ENCODE data around the gene WAPL.

WAPL gene

DNA sequence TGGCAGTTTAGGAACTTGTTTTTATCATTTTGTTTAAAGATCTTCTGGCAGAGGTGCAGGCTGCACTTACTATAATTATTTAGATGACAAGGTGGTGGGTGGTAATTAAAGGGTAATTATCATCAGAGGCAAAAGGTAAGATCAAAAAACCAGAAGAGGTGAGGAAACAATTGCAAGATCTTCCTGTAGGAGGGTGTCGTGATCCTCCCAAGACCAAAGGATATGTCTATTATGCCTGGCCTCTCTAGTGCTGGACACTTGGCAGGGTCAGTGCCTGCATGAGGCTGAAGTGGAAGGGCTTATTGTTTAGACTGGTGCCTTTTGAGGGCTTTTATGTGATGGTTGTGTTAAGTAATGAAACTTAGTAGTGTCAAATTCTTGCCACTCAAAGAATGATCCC, 1.8 kb upstream of the WAPL start:
- DNase-seq (ENCODE audit: low spot score) = no peak

DNA sequence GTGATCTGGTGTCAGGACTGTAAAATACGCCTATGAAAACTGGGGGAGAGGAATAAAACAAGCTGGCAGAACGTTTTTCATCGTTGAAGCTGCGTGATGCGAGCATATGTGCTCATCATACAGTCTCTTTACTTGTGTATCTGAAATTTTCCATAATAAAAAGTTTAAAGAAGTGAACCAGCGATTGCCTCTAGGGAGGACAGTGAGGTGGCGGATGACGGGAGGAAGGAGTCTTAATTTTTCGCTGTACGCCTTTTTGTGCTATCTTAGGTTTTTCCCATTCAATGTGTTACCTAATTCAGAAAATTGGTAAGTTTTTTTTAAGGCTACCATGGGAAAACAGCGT, 891 bp upstream of the WAPL start:
- DNase-seq (ENCODE audit: low spot score) = no peak

GRCh38 chr10:86520871-86521677, 518 bp downstream of the WAPL start:
- DNase-seq (ENCODE audit: low spot score) = peak; percentile 75

GRCh38 chr10:86518781-86519180, 2.8 kb downstream of the WAPL start:
- DNase-seq (ENCODE audit: low spot score) = no peak

DNA sequence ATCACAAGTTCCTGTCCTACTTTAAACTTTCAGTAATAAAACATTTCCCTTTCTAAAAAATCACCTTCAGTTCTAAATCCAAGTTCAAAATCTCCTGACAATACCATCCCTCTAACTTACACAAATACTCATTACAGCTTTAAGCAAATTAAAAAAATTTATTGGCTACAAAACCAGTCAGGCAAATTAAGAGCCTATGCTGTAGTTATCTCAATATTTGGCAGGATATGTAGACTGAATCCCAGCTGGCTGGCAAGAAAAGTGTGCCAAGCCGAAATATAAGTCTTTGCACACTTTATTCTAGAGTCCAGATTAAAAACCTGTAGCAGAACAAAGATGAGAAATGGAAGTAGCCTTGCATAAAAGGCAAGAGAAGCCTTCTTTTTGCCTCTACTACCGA, 9.5 kb downstream of the WAPL start:
- no peak for DNase-seq (ENCODE audit: low spot score)

- no peak for DNase-seq (ENCODE audit: low spot score)
These were observed 10.3 kb downstream of the WAPL start for GRCh38 chr10:86511027-86511865.

GRCh38 chr10:86509145-86509544, 12.4 kb downstream of the WAPL start:
- DNase-seq (ENCODE audit: low spot score) = no peak

- no peak for DNase-seq (ENCODE audit: low spot score)
These were observed 13.4 kb downstream of the WAPL start for GRCh38 chr10:86508217-86508616.

GRCh38 chr10:86506499-86506898, 15.1 kb downstream of the WAPL start:
- no peak for DNase-seq (ENCODE audit: low spot score)

- DNase-seq (ENCODE audit: low spot score) = no peak
These were observed 15.5 kb downstream of the WAPL start for GRCh38 chr10:86506062-86506461.

GRCh38 chr10:86504510-86504909, 17.1 kb downstream of the WAPL start:
- DNase-seq (ENCODE audit: low spot score) = no peak

- DNase-seq (ENCODE audit: low spot score) = no peak
These were observed 20.7 kb downstream of the WAPL start for GRCh38 chr10:86500846-86501245.

- no peak for DNase-seq (ENCODE audit: low spot score)
These were observed 23.0 kb downstream of the WAPL start for GRCh38 chr10:86498598-86498997.

DNA sequence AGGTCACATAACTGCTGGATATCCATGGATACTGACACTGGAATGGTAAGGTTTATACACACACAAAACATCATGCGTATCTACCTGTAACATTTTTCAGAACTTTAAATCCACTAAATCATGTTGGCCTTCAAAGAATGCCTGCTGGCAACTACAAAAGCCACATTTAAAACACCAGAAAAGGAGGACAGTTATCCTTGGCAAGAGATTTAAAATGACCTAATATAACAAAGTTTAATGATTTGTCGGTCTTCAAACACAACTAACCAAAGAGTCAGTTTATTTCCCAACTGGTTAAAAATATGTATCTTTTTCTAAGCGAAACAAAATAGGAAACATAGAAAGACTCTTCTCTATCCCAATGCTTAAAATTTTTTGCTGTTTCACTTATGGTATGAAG, 24.0 kb downstream of the WAPL start:
- DNase-seq (ENCODE audit: low spot score) = no peak

GRCh38 chr10:86489960-86490612, 31.5 kb downstream of the WAPL start:
- no peak for DNase-seq (ENCODE audit: low spot score)

DNA sequence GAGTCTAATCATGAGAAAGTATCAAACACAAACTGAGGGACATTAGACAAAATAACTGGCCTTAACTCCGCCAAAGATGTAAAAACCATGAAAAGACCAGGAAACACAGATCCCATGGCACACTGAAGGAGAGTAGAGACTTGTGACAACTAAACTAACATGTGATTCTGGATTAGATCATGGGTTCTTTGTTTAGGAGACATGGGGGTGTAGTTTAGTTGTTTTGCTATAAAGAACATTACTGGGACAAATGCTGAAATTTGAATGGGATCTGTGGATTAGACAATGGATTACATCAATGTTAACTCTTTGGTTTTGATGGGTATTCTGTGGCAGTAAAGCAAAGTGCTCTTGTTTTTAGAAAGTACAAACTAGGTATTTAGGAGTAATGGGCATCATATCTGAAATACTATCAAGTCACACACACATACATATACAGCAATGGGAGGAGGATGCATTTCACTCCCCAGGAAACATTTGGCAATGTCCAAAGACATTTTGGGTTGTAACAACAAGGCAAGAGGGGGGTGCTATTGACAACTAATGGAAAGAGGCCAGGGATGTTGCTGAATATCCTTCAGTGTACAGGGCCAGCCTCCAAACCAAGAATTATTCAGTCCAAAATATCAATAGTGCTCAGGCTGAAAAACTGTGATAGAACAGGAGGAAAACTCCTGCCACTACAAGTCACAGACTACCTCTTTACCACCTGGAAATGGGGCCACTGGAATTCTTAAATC, 32.4 kb downstream of the WAPL start:
- no peak for DNase-seq (ENCODE audit: low spot score)

DNA sequence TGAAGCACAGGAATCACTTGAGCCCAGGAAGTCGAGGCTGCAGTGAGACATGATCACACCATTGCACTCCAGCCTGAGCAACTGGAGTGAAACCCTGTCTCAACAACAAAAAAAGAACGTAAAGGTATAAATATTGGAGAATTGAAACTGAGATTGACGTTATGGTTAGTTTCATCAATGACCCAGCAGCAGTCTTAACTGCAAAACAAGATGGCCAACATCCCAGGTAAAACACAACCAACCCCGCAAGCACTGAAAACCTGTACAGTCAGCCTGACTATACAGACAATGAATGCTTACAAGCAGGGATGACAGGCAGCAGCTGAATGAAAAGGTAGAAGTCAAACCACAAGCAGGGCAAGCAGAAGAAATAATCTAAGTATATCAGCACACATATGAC, 34.7 kb downstream of the WAPL start:
- DNase-seq (ENCODE audit: low spot score) = no peak

GRCh38 chr10:86483664-86484063, 37.9 kb downstream of the WAPL start:
- DNase-seq (ENCODE audit: low spot score) = no peak

DNA sequence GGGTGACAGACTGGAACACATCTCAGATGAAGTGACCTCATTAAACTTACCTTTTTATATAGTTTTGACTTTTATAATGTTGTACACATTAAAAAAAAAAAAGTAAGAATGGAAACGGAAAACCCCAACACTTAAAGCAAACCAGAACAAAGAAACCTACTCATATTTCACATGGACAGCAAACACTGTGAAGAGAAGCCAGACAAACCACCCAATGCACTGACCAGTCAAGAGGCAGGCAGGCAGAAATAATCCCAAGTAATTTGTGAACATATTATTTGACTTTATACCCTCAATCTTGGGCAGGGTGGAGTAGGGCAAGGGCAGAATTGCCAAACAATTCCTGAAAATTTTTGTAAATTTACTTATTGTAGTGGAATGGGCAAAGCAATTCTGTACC, 39.8 kb downstream of the WAPL start:
- no peak for DNase-seq (ENCODE audit: low spot score)

DNA sequence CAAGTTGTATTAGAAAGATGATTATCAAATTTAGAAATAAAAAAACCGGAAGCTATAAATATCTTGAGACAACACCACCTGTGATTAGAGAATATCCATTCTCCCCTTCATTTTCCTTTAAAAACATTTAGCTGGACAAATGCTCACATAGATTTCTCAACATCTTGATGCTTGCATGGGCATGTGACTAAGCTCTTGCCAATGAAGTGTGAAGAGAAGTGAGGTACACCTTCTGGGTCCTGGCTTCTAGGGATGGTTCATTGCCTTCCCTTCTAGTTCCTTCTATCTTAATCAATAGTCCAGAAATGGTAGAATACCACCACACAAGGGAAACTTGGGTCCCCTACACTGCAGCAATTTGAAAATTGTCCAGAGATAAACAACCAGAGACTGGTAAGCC, 41.0 kb downstream of the WAPL start:
- no peak for DNase-seq (ENCODE audit: low spot score)

DNA sequence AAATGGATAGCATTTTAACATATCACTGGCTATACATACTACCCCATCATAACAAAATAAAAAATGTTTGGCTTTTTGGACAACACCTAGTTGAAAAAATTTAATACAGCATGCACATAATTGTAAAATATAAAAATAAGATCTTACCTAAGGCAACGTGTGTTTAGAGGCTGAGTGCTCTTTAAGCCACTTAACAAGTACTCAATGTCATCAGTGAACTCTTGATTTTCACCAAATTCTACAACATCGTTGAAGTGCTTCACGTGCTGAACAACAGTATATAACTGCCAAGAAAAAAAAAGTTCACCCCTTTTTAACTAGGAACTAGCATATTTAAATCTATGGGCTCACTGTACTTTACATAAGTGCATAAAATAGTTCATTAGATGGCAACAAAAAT, 49.5 kb downstream of the WAPL start:
- DNase-seq (ENCODE audit: low spot score) = no peak
